CD14-positive monocyte (primary cell): Measurements from ENCODE around the gene DNAH14. TPM values are rescaled to one million over a fixed set of nuclear protein-coding genes. Genes with fewer than 3 reads are reported as not detected.

ENCODE experiments used
- DNase-seq, 3 donors: peaks; one replicate each; pipeline ENCODE4 v3.0.0-alpha.2; 2011 to 2022
- H2AFZ ChIP-seq: 2 replicates; pipeline ENCODE4 v1.6.0; 2012; ENCODE audit warnings: mild to moderate bottlenecking, low read depth, low read length, inconsistent platforms; ENCODE audit not compliant: insufficient read depth, poor library complexity, severe bottlenecking
- H3K27ac ChIP-seq, 2 donors: 1 replicate in 1 of 2; 2 replicates in 1 of 2; pipeline ENCODE4 v1.5.1; 2012 to 2013; ENCODE audit warnings: low read length in 2 of 2, control low read depth in 1 of 2, inconsistent platforms in 1 of 2, low read depth in 1 of 2, mild to moderate bottlenecking in 1 of 2
- H3K27me3 ChIP-seq, 2 donors: one replicate each; pipeline versions ENCODE4 v1.6.0 to v1.6.1; 2011 to 2013; ENCODE audit warnings: low read length in 2 of 2; ENCODE audit not compliant: control insufficient read depth in 2 of 2, insufficient read depth in 2 of 2
- H3K36me3 ChIP-seq, 2 donors: replicated peaks in 1 of 2; 1 replicate in 1 of 2; 2 replicates in 1 of 2; pipeline versions ENCODE4 v1.5.1 to v1.6.1; 2012 to 2013; ENCODE audit warnings: low read length in 2 of 2, control low read depth in 1 of 2, inconsistent platforms in 1 of 2, mild to moderate bottlenecking in 1 of 2; ENCODE audit not compliant: insufficient read depth in 2 of 2, control insufficient read depth in 1 of 2
- H3K4me1 ChIP-seq, 2 donors: 1 replicate in 1 of 2; 2 replicates in 1 of 2; pipeline versions ENCODE4 v1.5.1 to v1.6.1; 2012 to 2013; ENCODE audit warnings: low read length in 2 of 2, control low read depth in 1 of 2, inconsistent platforms in 1 of 2, mild to moderate bottlenecking in 1 of 2, moderate library complexity in 1 of 2; ENCODE audit not compliant: insufficient read depth in 2 of 2, control insufficient read depth in 1 of 2
- H3K4me2 ChIP-seq: replicated peaks from 2 replicates; pipeline ENCODE3; 2012; ENCODE audit warnings: low read length, moderate library complexity, mild to moderate bottlenecking; ENCODE audit not compliant: poor library complexity, severe bottlenecking; ENCODE audit errors: extremely low read depth
- H3K4me3 ChIP-seq, 3 experiments: fragments of 200-600 bp in 1 of 3; sonication (generic) in 1 of 3; replicated peaks in 1 of 3; 1 replicate in 2 of 3; 2 replicates in 1 of 3; pipeline ENCODE4 v1.5.1; 2011 to 2013; ENCODE audit warnings: low read length in 3 of 3, mild to moderate bottlenecking in 3 of 3, control low read depth in 2 of 3, low read depth in 2 of 3, inconsistent platforms in 1 of 3, moderate library complexity in 1 of 3
- H3K79me2 ChIP-seq: 2 replicates; pipeline ENCODE4 v1.6.0; 2012; ENCODE audit warnings: mild to moderate bottlenecking, control low read depth, inconsistent platforms, low read length, moderate library complexity; ENCODE audit not compliant: insufficient read depth
- H3K9ac ChIP-seq: 2 replicates; pipeline ENCODE4 v1.6.0; 2017; ENCODE audit warnings: low read length, mild to moderate bottlenecking; ENCODE audit not compliant: insufficient read depth, poor library complexity, severe bottlenecking
- H3K9me3 ChIP-seq, 2 donors: replicated peaks in 1 of 2; 1 replicate in 1 of 2; 2 replicates in 1 of 2; pipeline versions ENCODE4 v1.5.1 to v1.6.1; 2012 to 2013; ENCODE audit warnings: low read length in 2 of 2, control low read depth in 1 of 2; ENCODE audit not compliant: control insufficient read depth in 1 of 2, insufficient read depth in 1 of 2
- H4K20me1 ChIP-seq: 2 replicates; pipeline ENCODE4 v1.6.0; 2012; ENCODE audit warnings: mild to moderate bottlenecking, low read length, control low read depth, moderate library complexity; ENCODE audit not compliant: insufficient read depth
- H3K27ac Mint-ChIP-seq, 7 donors: one replicate each; pipeline ENCODE4 v1.8.0; 2020; ENCODE audit warnings: mild to moderate bottlenecking in 7 of 7, mixed read lengths in 7 of 7, moderate library complexity in 6 of 7, inconsistent platforms in 2 of 7
- H3K27me3 Mint-ChIP-seq, 3 donors: one replicate each; pipeline ENCODE4 v1.8.0; 2021 to 2022; ENCODE audit warnings: low read depth in 3 of 3, mild to moderate bottlenecking in 3 of 3, mixed read lengths in 3 of 3, moderate library complexity in 3 of 3, inconsistent platforms in 1 of 3
- H3K36me3 Mint-ChIP-seq, 2 donors: one replicate each; pipeline ENCODE4 v1.8.0; 2020; ENCODE audit warnings: mixed read lengths in 2 of 2, inconsistent platforms in 1 of 2, mild to moderate bottlenecking in 1 of 2
- H3K4me1 Mint-ChIP-seq: one replicate; pipeline ENCODE4 v1.8.0; 2020; ENCODE audit warnings: mild to moderate bottlenecking, mixed read lengths
- H3K4me3 Mint-ChIP-seq, 2 donors: one replicate each; pipeline ENCODE4 v1.8.0; 2020; ENCODE audit warnings: mild to moderate bottlenecking in 2 of 2, mixed read lengths in 2 of 2, moderate library complexity in 1 of 2
- H3K9me3 Mint-ChIP-seq, 7 donors: one replicate each; pipeline ENCODE4 v1.8.0; 2020 to 2022; ENCODE audit warnings: mixed read lengths in 7 of 7, mild to moderate bottlenecking in 6 of 7, moderate library complexity in 6 of 7, inconsistent platforms in 2 of 7
- CTCF ChIP-seq: fragments of 200-600 bp; IDR thresholded peaks from one replicate; pipeline ENCODE4 v1.8.0; 2022; ENCODE audit warnings: antibody characterized with exemption, mild to moderate bottlenecking
- WGBS: methylation state at CpG from one replicate; pipeline ENCODE4 v1.1.5; 2013; ENCODE audit warnings: missing lambda C conversion rate; ENCODE audit not compliant: insufficient coverage; 5-methylcytosine and 5-hydroxymethylcytosine counted together
- intact Hi-C, 2 donors: fragments of 100-400 bp; cut with micrococcal nuclease; formaldehyde crosslinking; loops; one replicate each; pipeline versions ENCODE4 v1.15.0 to v1.15.1; 2023
- polyA plus RNA-seq, 3 donors: library from polyadenylated mRNA; depleted of rRNA in 1 of 3; unstranded in 2 of 3; stranded (reverse) in 1 of 3; fragments of 300-500 nt in 2 of 3; fragments of >200 nt in 1 of 3; fragmentation: Illumina TruSeq in 2 of 3; gene quantifications; 1 replicate in 2 of 3; 2 replicates in 1 of 3; pipeline ENCODE4 v1.2.3, GENCODE V29; 2012 to 2021

DNAH14 gene
- polyA plus RNA-seq, 3 donors, result 0.83 TPM; not detected in 2

DNA sequence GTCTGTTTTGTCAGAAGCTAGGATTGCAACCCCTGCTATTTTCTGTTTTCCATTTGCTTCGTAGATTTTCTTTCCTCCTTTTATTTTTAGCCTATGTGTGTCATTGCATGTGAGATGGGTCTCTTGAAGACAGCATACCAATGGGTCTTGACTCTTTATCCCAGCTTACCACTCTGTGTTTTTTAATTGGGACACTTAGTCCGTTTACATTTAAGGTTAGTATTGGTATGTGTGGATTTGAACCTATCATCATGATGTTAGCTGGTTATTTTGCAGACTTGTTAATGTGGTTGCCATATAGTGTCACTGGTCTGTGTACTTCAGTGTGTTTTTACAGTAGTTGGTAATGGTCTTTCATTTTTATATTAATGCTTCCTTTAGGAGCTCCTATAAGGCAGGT is 141.5 kb downstream of the DNAH14 start:
- no peak overlapping the region for H2AFZ ChIP-seq
- H3K9ac ChIP-seq, result no peak overlapping the region
- intact Hi-C loops, result no loop called here
- H3K4me2 ChIP-seq, result no peak overlapping the region
- DNase-seq, result no peak
- TF ChIP-seq CTCF, result no peak
- no peak overlapping the region for H3K4me3 ChIP-seq
- no CpG with 5 or more reads among the region's 2 CpGs for WGBS
- H3K27ac ChIP-seq, result no peak overlapping the region
- H3K9me3 ChIP-seq, result peaks cover 28 to 32% of the 10 kb centered on the region in 2 donors
- H3K27me3 ChIP-seq, result no peaks in the 10 kb centered on the region
- Mint-ChIP-seq H3K4me3 (no peak overlapping the region), H3K27me3 (peaks cover 0 to under 1% (median 0%) of the 10 kb centered on the region in 3 donors), H3K9me3 (peaks cover 29 to 54% (median 40%) of the 10 kb centered on the region in 7 donors), H3K4me1 (no peaks in the 10 kb centered on the region), H3K36me3 (no peaks in the 10 kb centered on the region), H3K27ac (no peak overlapping the region)
- no peaks in the 10 kb centered on the region for H3K36me3 ChIP-seq
- no peaks in the 10 kb centered on the region for H3K79me2 ChIP-seq
- no peaks in the 10 kb centered on the region for H4K20me1 ChIP-seq
- no peaks in the 10 kb centered on the region for H3K4me1 ChIP-seq

GRCh38 chr1:225097175-225097574 is 167.7 kb downstream of the DNAH14 start:
- intact Hi-C loops, result no loop called here
- H3K27ac ChIP-seq, result no peak overlapping the region
- H3K9ac ChIP-seq, result no peak overlapping the region
- no peak overlapping the region for H3K4me2 ChIP-seq
- H3K9me3 ChIP-seq, result peaks cover 0 to 3% of the 10 kb centered on the region in 2 donors
- no peak overlapping the region for H3K4me3 ChIP-seq
- no peaks in the 10 kb centered on the region for H3K36me3 ChIP-seq
- H3K36me3 Mint-ChIP-seq, result no peaks in the 10 kb centered on the region
- peaks cover 0 to 14% (median 5%) of the 10 kb centered on the region in 7 donors for H3K9me3 Mint-ChIP-seq
- DNase-seq, result no peak
- H3K4me1 Mint-ChIP-seq, result no peaks in the 10 kb centered on the region
- H3K27me3 Mint-ChIP-seq, result peaks cover 0 to 2% (median 0%) of the 10 kb centered on the region in 3 donors
- H3K79me2 ChIP-seq, result no peaks in the 10 kb centered on the region
- H4K20me1 ChIP-seq, result no peaks in the 10 kb centered on the region
- H3K27me3 ChIP-seq, result no peaks in the 10 kb centered on the region
- H3K27ac Mint-ChIP-seq, result no peak overlapping the region
- no peak overlapping the region for H2AFZ ChIP-seq
- no peaks in the 10 kb centered on the region for H3K4me1 ChIP-seq
- no peak for TF ChIP-seq CTCF
- WGBS, result 60% methylated on average over 2 of the region's 3 CpGs
- H3K4me3 Mint-ChIP-seq, result no peak overlapping the region
